Loucy (cell line): ENCODE results near the gene GHRHR.

Experiments
- CTCF ChIP-seq: fragments of 200-600 bp; sonication (generic); conservative IDR thresholded peaks from 2 replicates; pipeline ENCODE4 v1.5.1; 2014; ENCODE audit warnings: mild to moderate bottlenecking, antibody characterized with exemption, low read length
- EZH2phosphoT487 ChIP-seq: fragments of 200-600 bp; IDR thresholded peaks from 2 replicates; pipeline ENCODE4 v1.6.1; 2018; ENCODE audit warnings: antibody characterized with exemption, mild to moderate bottlenecking, moderate library complexity, borderline replicate concordance

GRCh38 chr7:31000161-31000693 lies 36.5 kb downstream of the GHRHR start:
- TF ChIP-seq CTCF (no peak), EZH2phosphoT487 (no peak)
